ENCODE data around the gene TMEM164.

The TMEM164 gene

GRCh38 chrX:110015915-110016314 is 13.0 kb downstream of the TMEM164 start:
- WGBS, 2 experiments = 69 to 71% methylated on average over 5 of the region's 5 CpGs
- no peak overlapping the region for H3K27ac ChIP-seq (ENCODE audit: insufficient read depth, low read depth, low read length, poor library complexity, severe bottlenecking)
- no peaks in the 10 kb centered on the region for H3K9me3 ChIP-seq (ENCODE audit: control insufficient read depth, low read length)
- no peak overlapping the region for H3K4me3 ChIP-seq (ENCODE audit: insufficient read depth, low read depth, low read length)
- no peaks in the 10 kb centered on the region for H3K27me3 ChIP-seq (ENCODE audit: control insufficient read depth, insufficient read depth, low read length, poor library complexity, severe bottlenecking)
- no peaks in the 10 kb centered on the region for H3K4me1 ChIP-seq (ENCODE audit: control insufficient read depth, insufficient read depth, low read length)
- no peaks in the 10 kb centered on the region for H3K36me3 ChIP-seq (ENCODE audit: control insufficient read depth, insufficient read depth, low read length)

GRCh38 chrX:110020536-110020935 is 17.6 kb downstream of the TMEM164 start:
- no peaks in the 10 kb centered on the region for H3K9me3 ChIP-seq (ENCODE audit: control insufficient read depth, low read length)
- 95 to 96% methylated on average over 1 of the region's 1 CpG for WGBS, 2 experiments
- H3K27me3 ChIP-seq (ENCODE audit: control insufficient read depth, insufficient read depth, low read length, poor library complexity, severe bottlenecking) = no peaks in the 10 kb centered on the region
- H3K27ac ChIP-seq (ENCODE audit: insufficient read depth, low read depth, low read length, poor library complexity, severe bottlenecking) = no peak overlapping the region
- no peak overlapping the region for H3K4me3 ChIP-seq (ENCODE audit: insufficient read depth, low read depth, low read length)
- H3K36me3 ChIP-seq (ENCODE audit: control insufficient read depth, insufficient read depth, low read length) = no peaks in the 10 kb centered on the region
- H3K4me1 ChIP-seq (ENCODE audit: control insufficient read depth, insufficient read depth, low read length) = no peaks in the 10 kb centered on the region

- Histone ChIP-seq H3K9me3 (ENCODE audit: control insufficient read depth, low read length) (no peaks in the 10 kb centered on the region), H3K4me1 (ENCODE audit: control insufficient read depth, insufficient read depth, low read length) (no peaks in the 10 kb centered on the region), H3K27ac (ENCODE audit: insufficient read depth, low read depth, low read length, poor library complexity, severe bottlenecking) (no peak overlapping the region), H3K27me3 (ENCODE audit: control insufficient read depth, insufficient read depth, low read length, poor library complexity, severe bottlenecking) (no peaks in the 10 kb centered on the region), H3K4me3 (ENCODE audit: insufficient read depth, low read depth, low read length) (no peak overlapping the region), H3K36me3 (ENCODE audit: control insufficient read depth, insufficient read depth, low read length) (no peaks in the 10 kb centered on the region)
- 93 to 95% methylated on average over 4 of the region's 4 CpGs for WGBS, 2 experiments
Measured at GRCh38 chrX:110021258-110022022, 18.5 kb downstream of the TMEM164 start.

GRCh38 chrX:110022599-110023448 is 19.9 kb downstream of the TMEM164 start:
- 88 to 93% methylated on average over 4 to 5 of the region's 5 CpGs for WGBS, 2 experiments
- H3K9me3 ChIP-seq (ENCODE audit: control insufficient read depth, low read length) = no peaks in the 10 kb centered on the region
- no peak overlapping the region for H3K4me3 ChIP-seq (ENCODE audit: insufficient read depth, low read depth, low read length)
- no peaks in the 10 kb centered on the region for H3K27me3 ChIP-seq (ENCODE audit: control insufficient read depth, insufficient read depth, low read length, poor library complexity, severe bottlenecking)
- no peaks in the 10 kb centered on the region for H3K4me1 ChIP-seq (ENCODE audit: control insufficient read depth, insufficient read depth, low read length)
- no peak overlapping the region for H3K27ac ChIP-seq (ENCODE audit: insufficient read depth, low read depth, low read length, poor library complexity, severe bottlenecking)
- H3K36me3 ChIP-seq (ENCODE audit: control insufficient read depth, insufficient read depth, low read length) = no peaks in the 10 kb centered on the region

- H3K27me3 ChIP-seq (ENCODE audit: control insufficient read depth, insufficient read depth, low read length, poor library complexity, severe bottlenecking) = no peaks in the 10 kb centered on the region
- 78% methylated on average over 1 of the region's 1 CpG; no CpG with 5 or more reads in 1 of the 2 experiments for WGBS, 2 experiments
- H3K36me3 ChIP-seq (ENCODE audit: control insufficient read depth, insufficient read depth, low read length) = no peaks in the 10 kb centered on the region
- H3K27ac ChIP-seq (ENCODE audit: insufficient read depth, low read depth, low read length, poor library complexity, severe bottlenecking) = no peak overlapping the region
- H3K4me3 ChIP-seq (ENCODE audit: insufficient read depth, low read depth, low read length) = no peak overlapping the region
- no peaks in the 10 kb centered on the region for H3K9me3 ChIP-seq (ENCODE audit: control insufficient read depth, low read length)
- H3K4me1 ChIP-seq (ENCODE audit: control insufficient read depth, insufficient read depth, low read length) = no peaks in the 10 kb centered on the region
Measured at GRCh38 chrX:110025395-110025794, 22.5 kb downstream of the TMEM164 start.

GRCh38 chrX:110026099-110026844 is 23.4 kb downstream of the TMEM164 start:
- no peaks in the 10 kb centered on the region for H3K4me1 ChIP-seq (ENCODE audit: control insufficient read depth, insufficient read depth, low read length)
- H3K27me3 ChIP-seq (ENCODE audit: control insufficient read depth, insufficient read depth, low read length, poor library complexity, severe bottlenecking) = no peaks in the 10 kb centered on the region
- no peak overlapping the region for H3K4me3 ChIP-seq (ENCODE audit: insufficient read depth, low read depth, low read length)
- H3K36me3 ChIP-seq (ENCODE audit: control insufficient read depth, insufficient read depth, low read length) = no peaks in the 10 kb centered on the region
- 77 to 79% methylated on average over 7 to 9 of the region's 9 CpGs for WGBS, 2 experiments
- no peak overlapping the region for H3K27ac ChIP-seq (ENCODE audit: insufficient read depth, low read depth, low read length, poor library complexity, severe bottlenecking)
- H3K9me3 ChIP-seq (ENCODE audit: control insufficient read depth, low read length) = no peaks in the 10 kb centered on the region

- H3K27ac ChIP-seq (ENCODE audit: insufficient read depth, low read depth, low read length, poor library complexity, severe bottlenecking) = no peak overlapping the region
- H3K4me1 ChIP-seq (ENCODE audit: control insufficient read depth, insufficient read depth, low read length) = no peaks in the 10 kb centered on the region
- no peaks in the 10 kb centered on the region for H3K27me3 ChIP-seq (ENCODE audit: control insufficient read depth, insufficient read depth, low read length, poor library complexity, severe bottlenecking)
- WGBS, 2 experiments = 86 to 100% methylated on average over 2 to 3 of the region's 3 CpGs
- no peaks in the 10 kb centered on the region for H3K9me3 ChIP-seq (ENCODE audit: control insufficient read depth, low read length)
- no peak overlapping the region for H3K4me3 ChIP-seq (ENCODE audit: insufficient read depth, low read depth, low read length)
- H3K36me3 ChIP-seq (ENCODE audit: control insufficient read depth, insufficient read depth, low read length) = no peaks in the 10 kb centered on the region
Measured at GRCh38 chrX:110032534-110033147, 29.7 kb downstream of the TMEM164 start.

- no peak overlapping the region for H3K4me3 ChIP-seq (ENCODE audit: insufficient read depth, low read depth, low read length)
- WGBS, 2 experiments = 83 to 100% methylated on average over 1 to 2 of the region's 2 CpGs
- no peaks in the 10 kb centered on the region for H3K27me3 ChIP-seq (ENCODE audit: control insufficient read depth, insufficient read depth, low read length, poor library complexity, severe bottlenecking)
- no peaks in the 10 kb centered on the region for H3K9me3 ChIP-seq (ENCODE audit: control insufficient read depth, low read length)
- H3K27ac ChIP-seq (ENCODE audit: insufficient read depth, low read depth, low read length, poor library complexity, severe bottlenecking) = no peak overlapping the region
- no peaks in the 10 kb centered on the region for H3K36me3 ChIP-seq (ENCODE audit: control insufficient read depth, insufficient read depth, low read length)
- H3K4me1 ChIP-seq (ENCODE audit: control insufficient read depth, insufficient read depth, low read length) = no peaks in the 10 kb centered on the region
Measured at GRCh38 chrX:110034036-110034435, 31.1 kb downstream of the TMEM164 start.

GRCh38 chrX:110036162-110037033 is 33.5 kb downstream of the TMEM164 start:
- 90 to 98% methylated on average over 3 of the region's 3 CpGs for WGBS, 2 experiments

More at GRCh38 chrX:110036162-110037033, 33.5 kb downstream of the TMEM164 start:
- H3K4me3 ChIP-seq (ENCODE audit: insufficient read depth, low read depth, low read length) = no peak overlapping the region
- H3K36me3 ChIP-seq (ENCODE audit: control insufficient read depth, insufficient read depth, low read length) = no peaks in the 10 kb centered on the region
- H3K27ac ChIP-seq (ENCODE audit: insufficient read depth, low read depth, low read length, poor library complexity, severe bottlenecking) = no peak overlapping the region
- H3K27me3 ChIP-seq (ENCODE audit: control insufficient read depth, insufficient read depth, low read length, poor library complexity, severe bottlenecking) = no peaks in the 10 kb centered on the region
- H3K9me3 ChIP-seq (ENCODE audit: control insufficient read depth, low read length) = no peaks in the 10 kb centered on the region
- H3K4me1 ChIP-seq (ENCODE audit: control insufficient read depth, insufficient read depth, low read length) = peaks cover 9% of the 10 kb centered on the region
